HG03196 (cell line): ENCODE results near the gene EPHA10.

Experiments
- ATAC-seq: cut with Tn5 transposase; IDR thresholded peaks from one replicate; pipeline ENCODE4 v1.9.1; 2021; ENCODE audit not compliant: unreplicated experiment

EPHA10 gene

GRCh38 chr1:37764888-37765441 is at the start of gene EPHA10:
EPHA10 (minus strand) TSS chr1:37765120; CDS start chr1:37765066, 54 bp downstream.
- no peak for ATAC-seq

DNA sequence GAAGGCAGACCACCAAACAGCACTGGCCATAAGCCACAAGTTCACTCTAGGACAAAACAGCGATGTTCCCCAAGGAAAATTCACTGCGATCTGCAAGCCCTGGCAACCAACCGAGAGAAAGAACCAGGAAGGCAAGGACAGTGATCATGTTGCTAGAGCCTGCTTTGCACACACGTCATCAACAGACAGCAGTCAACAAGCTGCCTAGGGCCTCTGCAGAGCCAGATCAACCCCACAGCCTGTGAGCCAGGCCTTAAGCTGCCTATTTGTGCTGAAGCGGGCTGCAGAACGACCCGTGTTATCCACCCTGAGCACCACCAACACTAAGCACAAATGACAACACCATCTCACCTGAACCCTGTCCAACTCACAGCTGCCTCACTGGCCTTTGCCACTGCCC is 49.3 kb upstream of the EPHA10 start:
- no peak for ATAC-seq

DNA sequence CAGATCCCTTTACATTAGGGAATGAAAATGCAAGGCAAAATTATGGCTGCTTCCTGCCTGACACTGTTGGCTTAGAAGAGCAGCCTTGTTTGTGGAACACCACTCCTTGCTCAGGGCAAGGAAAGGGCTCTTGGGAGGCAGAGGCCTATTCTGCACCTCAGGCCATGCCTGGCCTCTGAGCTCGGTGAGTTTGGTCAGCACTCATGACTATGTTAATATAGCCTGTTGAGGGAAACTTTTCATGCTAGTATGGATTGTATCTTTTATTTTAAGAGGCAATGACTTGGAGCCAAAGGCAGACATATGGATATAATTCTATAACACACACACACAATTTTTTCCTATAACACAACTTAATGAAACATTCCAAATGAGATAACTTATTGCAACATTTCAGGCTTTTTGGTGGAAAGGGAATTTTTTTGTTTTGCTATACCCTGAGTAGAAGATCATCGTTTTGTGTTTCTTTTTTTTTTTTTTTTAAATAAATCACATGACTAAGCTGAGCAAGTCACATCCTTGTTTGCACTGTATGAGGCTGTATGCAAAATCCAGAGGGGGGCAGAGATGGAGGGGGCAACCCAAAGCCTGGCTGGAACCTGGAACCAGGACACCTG is 48.7 kb upstream of the EPHA10 start:
- ATAC-seq = no peak

- ATAC-seq = no peak
Observed at GRCh38 chr1:37811027-37811655, 46.2 kb upstream of the EPHA10 start.

GRCh38 chr1:37809942-37810341 is 45.0 kb upstream of the EPHA10 start:
- no peak for ATAC-seq

- peak; percentile 25 for ATAC-seq
Observed at GRCh38 chr1:37808369-37809319, 43.7 kb upstream of the EPHA10 start.

GRCh38 chr1:37807555-37808368 is 42.8 kb upstream of the EPHA10 start, which contains the start of the genes C1orf122 and YRDC:
C1orf122 (plus strand) TSS chr1:37807790; CDS start chr1:37808405, 615 bp downstream.
YRDC (minus strand) TSS chr1:37808208; CDS start chr1:37808180, 28 bp downstream.
- peak; percentile 83 for ATAC-seq

DNA sequence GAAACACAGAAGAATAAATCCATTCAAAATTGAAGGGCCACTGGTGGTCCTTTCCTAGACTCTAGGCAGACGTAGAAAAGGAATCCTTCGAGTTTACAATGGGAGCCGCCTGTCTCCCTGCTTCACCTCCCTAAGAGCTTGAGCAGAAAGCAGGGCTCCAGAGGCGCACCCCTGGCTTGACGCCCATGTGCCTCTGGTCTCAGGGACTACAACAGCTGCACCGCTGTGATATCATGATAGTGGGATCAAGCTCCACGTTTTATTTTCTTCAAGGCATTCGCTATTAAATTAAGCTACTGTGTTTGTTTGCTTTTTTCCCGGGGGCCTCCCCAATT is 42.3 kb upstream of the EPHA10 start:
- ATAC-seq = no peak

GRCh38 chr1:37802439-37802838 is 37.5 kb upstream of the EPHA10 start:
- ATAC-seq = no peak

GRCh38 chr1:37797750-37798345 is 32.9 kb upstream of the EPHA10 start:
- ATAC-seq = no peak

- no peak for ATAC-seq
Observed at GRCh38 chr1:37795340-37796125, 30.6 kb upstream of the EPHA10 start.

DNA sequence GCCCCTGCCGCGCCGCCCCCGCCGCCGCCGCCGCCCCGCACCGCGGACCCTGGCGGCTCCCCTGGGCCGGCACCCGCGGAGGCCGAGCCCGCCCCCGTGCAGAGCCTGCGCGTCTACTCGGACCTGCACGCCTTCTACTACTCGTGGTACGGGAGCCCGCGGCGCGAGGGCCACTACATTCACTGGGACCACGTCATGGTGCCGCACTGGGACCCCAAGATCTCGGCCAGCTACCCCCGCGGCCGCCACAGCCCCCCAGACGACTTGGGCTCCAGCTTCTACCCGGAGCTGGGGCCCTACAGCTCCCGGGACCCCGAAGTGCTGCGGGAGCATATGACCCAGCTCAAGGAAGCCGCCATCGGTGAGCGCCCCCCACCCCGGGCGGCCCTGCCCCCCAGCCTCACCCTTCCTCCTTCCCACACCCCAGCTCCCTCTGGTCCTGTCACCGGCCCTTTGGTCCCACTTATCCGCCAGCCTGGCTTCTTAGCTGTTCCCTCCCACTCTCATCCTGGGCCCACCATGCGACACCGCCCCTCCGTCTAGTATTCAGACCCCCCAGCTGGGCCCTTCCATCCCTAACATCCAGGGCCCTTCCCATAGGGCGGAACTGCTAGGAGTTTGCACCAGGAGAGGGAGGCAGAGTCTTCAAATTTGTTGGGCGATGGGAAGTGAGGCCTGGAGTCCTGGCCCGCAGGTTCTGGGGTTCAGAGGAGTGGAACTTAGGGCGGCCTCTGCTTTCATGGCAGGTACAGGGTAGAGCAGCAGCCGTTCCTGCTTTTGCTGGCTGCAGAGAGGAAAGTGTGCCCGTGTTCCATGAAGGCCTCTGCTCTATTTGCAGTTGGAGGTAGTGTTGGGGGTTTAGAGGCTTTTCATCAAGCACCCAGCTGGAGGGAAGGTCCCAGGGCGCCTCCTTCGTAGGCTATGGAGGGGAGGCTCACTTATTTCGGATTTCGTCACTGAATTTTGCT is 29.7 kb upstream of the EPHA10 start:
- ATAC-seq = peak; percentile 25

DNA sequence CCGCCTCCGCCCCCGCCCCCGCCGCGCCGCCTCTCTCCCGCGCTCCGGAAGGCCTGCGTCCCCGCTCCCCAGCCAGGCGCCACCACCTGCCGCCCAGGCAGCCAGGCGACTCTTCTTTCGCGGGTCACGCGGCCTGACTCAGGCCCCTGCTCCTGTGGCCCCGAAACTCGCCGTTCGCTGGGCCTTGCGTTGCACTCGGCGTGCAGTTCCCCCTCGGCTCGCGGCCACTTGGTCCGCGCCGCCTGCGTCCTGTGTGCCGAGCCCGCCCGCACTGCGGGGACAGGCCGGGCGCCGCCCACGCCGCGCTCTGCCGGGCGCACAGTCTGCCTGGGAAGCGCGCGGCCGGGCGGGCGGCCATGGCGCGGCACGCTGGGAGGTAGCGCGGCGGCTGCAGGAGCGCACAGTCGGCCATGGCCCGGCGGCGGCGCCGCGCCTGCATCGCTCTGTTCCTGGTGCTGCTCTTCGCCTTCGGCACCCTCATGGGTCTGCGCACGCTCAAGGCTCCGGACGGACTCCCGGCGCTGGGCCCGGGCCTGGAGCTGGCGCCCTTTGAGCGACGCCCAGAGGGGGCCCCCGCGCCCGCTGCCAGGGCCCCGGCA is 29.0 kb upstream of the EPHA10 start, which contains the start of gene MANEAL:
Gene MANEAL (plus strand): TSS at position 75 of the 599 bp plus-strand sequence. CDS start 336 bp downstream, at position 411.
- ATAC-seq = peak; percentile 60

DNA sequence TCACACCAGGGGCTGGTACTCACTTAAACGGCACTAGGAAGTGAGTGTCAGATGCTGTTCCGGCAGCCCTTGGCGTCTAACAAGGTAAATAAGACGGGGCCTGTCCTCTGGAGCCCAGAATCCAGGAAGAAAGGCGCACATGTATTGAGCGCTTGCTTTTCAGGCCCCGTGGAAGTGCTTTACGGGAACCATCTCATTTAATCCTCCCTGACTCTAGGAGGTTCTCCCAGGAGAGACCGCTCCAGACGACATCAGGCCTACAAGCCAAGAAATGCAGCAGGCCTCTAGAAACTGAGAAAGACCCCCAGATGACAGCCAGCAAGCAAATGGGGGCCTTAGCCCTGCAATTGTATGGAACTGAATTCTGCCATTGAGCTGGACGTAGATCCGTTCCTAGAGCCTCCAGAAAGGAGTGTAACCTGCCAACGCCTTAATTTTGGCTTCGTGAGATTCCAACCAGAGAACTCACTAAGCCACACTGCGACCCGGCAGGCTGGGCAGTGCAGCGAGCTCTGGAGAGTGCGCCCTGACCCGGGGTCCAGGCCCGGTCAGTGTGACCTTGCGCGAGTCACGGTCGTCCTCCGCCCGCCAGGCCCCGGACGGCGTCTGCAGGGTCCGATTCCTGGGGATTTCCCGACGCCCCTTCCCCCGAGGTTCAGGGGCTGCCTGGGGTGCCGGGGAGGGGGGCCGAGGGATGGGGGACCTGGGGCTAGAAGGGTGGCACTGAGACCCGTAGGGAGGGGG is 28.2 kb upstream of the EPHA10 start:
- no peak for ATAC-seq

GRCh38 chr1:37782491-37782890 is 17.6 kb upstream of the EPHA10 start:
- ATAC-seq = no peak

GRCh38 chr1:37778654-37779053 is 13.7 kb upstream of the EPHA10 start:
- no peak for ATAC-seq

- no peak for ATAC-seq
Observed at GRCh38 chr1:37776946-37777516, 12.1 kb upstream of the EPHA10 start.
